Thymus (tissue), 11 donors: ENCODE data around the gene ADIG. TPM values are rescaled to one million over a fixed set of nuclear protein-coding genes. Genes with fewer than 3 reads are reported as not detected.
A peak's percentile ranks its signal among the peaks of the same experiment; 100 is the strongest.

ENCODE experiments used
- DNase-seq, 9 donors: peaks; one replicate each; pipeline ENCODE4 v3.0.0-alpha.2; 2013; ENCODE audit warnings: low spot score in 9 of 9, low read depth in 6 of 9, missing footprints in 1 of 9
- H3K27ac ChIP-seq, 2 donors: one replicate each; pipeline ENCODE4 v1.5.1; 2013; ENCODE audit warnings: control low read depth in 1 of 2, low read depth in 1 of 2, low read length in 1 of 2, mild to moderate bottlenecking in 1 of 2, moderate library complexity in 1 of 2
- H3K27me3 ChIP-seq, 2 donors: one replicate each; pipeline ENCODE4 v1.5.1; 2013; ENCODE audit warnings: low read length in 1 of 2; ENCODE audit not compliant: control insufficient read depth in 2 of 2, insufficient read depth in 1 of 2
- H3K36me3 ChIP-seq, 2 donors: one replicate each; pipeline ENCODE4 v1.5.1; 2013; ENCODE audit warnings: low read length in 1 of 2, mild to moderate bottlenecking in 1 of 2, moderate library complexity in 1 of 2; ENCODE audit not compliant: control insufficient read depth in 2 of 2, insufficient read depth in 2 of 2
- H3K4me1 ChIP-seq, 2 donors: one replicate each; pipeline ENCODE4 v1.5.1; 2013; ENCODE audit warnings: low read length in 2 of 2; ENCODE audit not compliant: control insufficient read depth in 2 of 2, insufficient read depth in 2 of 2
- H3K4me3 ChIP-seq, 2 donors: one replicate each; pipeline ENCODE4 v1.5.1; 2013; ENCODE audit warnings: low read length in 2 of 2, control low read depth in 1 of 2, mild to moderate bottlenecking in 1 of 2
- H3K9me3 ChIP-seq, 2 donors: one replicate each; pipeline ENCODE4 v1.5.1; 2013; ENCODE audit warnings: low read length in 1 of 2, mild to moderate bottlenecking in 1 of 2; ENCODE audit not compliant: control insufficient read depth in 2 of 2, insufficient read depth in 1 of 2
- WGBS: extraction: QIAGEN DNeasy Blood & Tissue Kit; methylation state at CpG from one replicate; pipeline ENCODE4 v1.1.7; 2013; 5-methylcytosine and 5-hydroxymethylcytosine counted together
- polyA plus RNA-seq: library from polyadenylated mRNA; stranded (reverse); fragments of 200-250 nt; gene quantifications from one replicate; pipeline ENCODE4 v1.2.3, GENCODE V29; 2013
- total RNA-seq: library from RNA; stranded (reverse); fragments of 120-200 nt; gene quantifications from one replicate; pipeline ENCODE4 v1.2.4, GENCODE V29; 2013
- donor health status: healthy.

ADIG gene
- total and polyA plus RNA-seq, 2 donors, result not detected

GRCh38 chr20:38631155-38632022, 50.4 kb downstream of the ADIG start:
- H3K36me3 ChIP-seq, result no peaks in the 10 kb centered on the region
- H3K9me3 ChIP-seq, result no peaks in the 10 kb centered on the region
- no peak overlapping the region for H3K4me3 ChIP-seq
- peaks cover 0 to 3% of the 10 kb centered on the region in 2 donors for H3K27me3 ChIP-seq
- WGBS, result 82% methylated on average over 5 of the region's 5 CpGs
- DNase-seq, result no peak
- no peak overlapping the region for H3K27ac ChIP-seq
- no peaks in the 10 kb centered on the region for H3K4me1 ChIP-seq

GRCh38 chr20:38633577-38634093, 52.6 kb downstream of the ADIG start:
- H3K4me1 ChIP-seq, result no peaks in the 10 kb centered on the region
- H3K27me3 ChIP-seq, result peaks cover 0 to 3% of the 10 kb centered on the region in 2 donors
- no peak overlapping the region for H3K27ac ChIP-seq
- 41% methylated on average over 13 of the region's 13 CpGs for WGBS
- no peaks in the 10 kb centered on the region for H3K9me3 ChIP-seq
- DNase-seq, result peak in 8 of 9 donors; percentile 5 to 46 (median 28)
- H3K4me3 ChIP-seq, result no peak overlapping the region
- no peaks in the 10 kb centered on the region for H3K36me3 ChIP-seq

- Histone ChIP-seq H3K27ac (no peak overlapping the region), H3K36me3 (no peaks in the 10 kb centered on the region), H3K4me3 (no peak overlapping the region), H3K27me3 (peaks cover 0 to 8% of the 10 kb centered on the region in 2 donors), H3K4me1 (no peaks in the 10 kb centered on the region), H3K9me3 (no peaks in the 10 kb centered on the region)
- DNase-seq, result peak in 1 of 9 donors; percentile 4
- 67% methylated on average over 3 of the region's 3 CpGs for WGBS
Observed at GRCh38 chr20:38635721-38636288, 54.8 kb downstream of the ADIG start.

Other genes starting within 250 kb of the ADIG start
- gene LBP, start 234.7 kb upstream of the ADIG start, total RNA-seq, result 0.09 TPM
- 0.32 TPM for gene LBP, start 234.7 kb upstream of the ADIG start, polyA plus RNA-seq
- gene SNHG17, start 145.9 kb upstream of the ADIG start, total RNA-seq, result 11.0 TPM
- 36.0 TPM for gene SNHG17, start 145.9 kb upstream of the ADIG start, polyA plus RNA-seq
- 14.4 TPM for gene RALGAPB, start 108.4 kb upstream of the ADIG start, total RNA-seq
- gene RALGAPB, start 108.4 kb upstream of the ADIG start, polyA plus RNA-seq, result 15.2 TPM
- gene ARHGAP40, start 20.6 kb downstream of the ADIG start, total RNA-seq, result not detected
- gene ARHGAP40, start 20.6 kb downstream of the ADIG start, polyA plus RNA-seq, result 1.8 TPM
- not detected for gene SLC32A1, start 143.3 kb downstream of the ADIG start, total RNA-seq
- gene SLC32A1, start 143.3 kb downstream of the ADIG start, polyA plus RNA-seq, result 0.11 TPM
- 7.4 TPM for gene ACTR5, start 167.3 kb downstream of the ADIG start, total RNA-seq
- gene ACTR5, start 167.3 kb downstream of the ADIG start, polyA plus RNA-seq, result 9.6 TPM
- 16.8 TPM for gene PPP1R16B, start 224.5 kb downstream of the ADIG start, total RNA-seq
- 13.8 TPM for gene PPP1R16B, start 224.5 kb downstream of the ADIG start, polyA plus RNA-seq